D721Med (cell line): ENCODE measurements around the gene DPF1.
"Not testable (repeated sequence)": the region's sequence is repeated elsewhere in the genome, so short reads cannot be mapped to it uniquely, and the experiment has no call there.

Source experiments
- DNase-seq: peaks from one replicate; pipeline ENCODE4 v3.0.0; 2011; ENCODE audit warnings: low spot score; ENCODE audit not compliant: insufficient read length
- FAIRE-seq: peaks from 2 replicates; lab custom pipeline; 2011; peaks lifted over from hg19 to GRCh38; lab: Jason Lieb, UNC
- CTCF ChIP-seq: IDR thresholded peaks from 2 replicates; pipeline ENCODE4 v1.5.1; 2012; ENCODE audit warnings: mild to moderate bottlenecking, control low read depth; ENCODE audit not compliant: insufficient read depth; ENCODE audit errors: missing control alignments

Gene DPF1

GRCh38 chr19:38227287-38228004, 3.4 kb upstream of the DPF1 start:
- DNase-seq (no peak), FAIRE-seq (no peak)
- TF ChIP-seq CTCF: no peak

GRCh38 chr19:38224863-38225218, 819 bp upstream of the DPF1 start:
- DNase-seq, FAIRE-seq: not testable (repeated sequence)

GRCh38 chr19:38223617-38224013, 407 bp downstream of the DPF1 start:
- FAIRE-seq (no peak), DNase-seq (no peak)
- TF ChIP-seq CTCF: no peak

- no peak for TF ChIP-seq CTCF
- DNase-seq (no peak), FAIRE-seq (no peak)
Observed at GRCh38 chr19:38223119-38223523, 901 bp downstream of the DPF1 start.

GRCh38 chr19:38221919-38222830, 1.8 kb downstream of the DPF1 start:
- no peak for TF ChIP-seq CTCF
- no peak for DNase-seq
- FAIRE-seq: no peak

GRCh38 chr19:38221421-38221820, 2.6 kb downstream of the DPF1 start:
- TF ChIP-seq CTCF: no peak
- no peak for FAIRE-seq
- DNase-seq: no peak

GRCh38 chr19:38219221-38219620, 4.8 kb downstream of the DPF1 start:
- no peak for DNase-seq
- no peak for FAIRE-seq
- TF ChIP-seq CTCF: no peak
